Measurements from ENCODE around the gene CA10.

The CA10 gene

GRCh38 chr17:51645056-51645455 lies 513.5 kb downstream of the CA10 start (continued):
- no peak for TF ChIP-seq ISL1 (CRISPR knock-in tag; IDR thresholded peaks at IDR 0.05)

GRCh38 chr17:51643702-51644490 lies 514.6 kb downstream of the CA10 start:
- TF ChIP-seq PPARA (CRISPR knock-in tag; IDR thresholded peaks at IDR 0.05; ENCODE audit: borderline replicate concordance) (no peak), GLIS3 (CRISPR knock-in tag; IDR thresholded peaks at IDR 0.05) (no peak), ZNF70 (CRISPR knock-in tag; IDR thresholded peaks at IDR 0.05) (no peak), OSR1 (CRISPR knock-in tag; IDR thresholded peaks at IDR 0.05) (no peak), CSRNP3 (CRISPR knock-in tag; IDR thresholded peaks at IDR 0.05) (no peak), SNAI2 (CRISPR knock-in tag; IDR thresholded peaks at IDR 0.05) (no peak)
- ATAC-seq, result no peak

GRCh38 chr17:51642029-51642428 lies 516.5 kb downstream of the CA10 start:
- no peak for TF ChIP-seq GLIS3 (CRISPR knock-in tag; IDR thresholded peaks at IDR 0.05)

GRCh38 chr17:51640108-51640622 lies 518.3 kb downstream of the CA10 start:
- no peak for ATAC-seq
- TF ChIP-seq TOX (CRISPR knock-in tag; IDR thresholded peaks at IDR 0.05; ENCODE audit: borderline replicate concordance), result no peak
- TF ChIP-seq BACH2 (CRISPR knock-in tag; IDR thresholded peaks at IDR 0.05; ENCODE audit: borderline replicate concordance), result no peak
- no peak for TF ChIP-seq CREB5 (CRISPR knock-in tag; IDR thresholded peaks at IDR 0.05; ENCODE audit: low read depth)
- TF ChIP-seq ISL1 (CRISPR knock-in tag; IDR thresholded peaks at IDR 0.05), result no peak
- no peak for TF ChIP-seq TSHZ2 (CRISPR knock-in tag; IDR thresholded peaks at IDR 0.05)
- TF ChIP-seq TCF4 (CRISPR knock-in tag; IDR thresholded peaks at IDR 0.05; ENCODE audit: borderline replicate concordance), result no peak
- TF ChIP-seq RARB (CRISPR knock-in tag; IDR thresholded peaks at IDR 0.05), result no peak
- TF ChIP-seq ZNF70 (CRISPR knock-in tag; IDR thresholded peaks at IDR 0.05), result no peak
- TF ChIP-seq ZFP30 (CRISPR knock-in tag; IDR thresholded peaks at IDR 0.05), result no peak
- no peak for TF ChIP-seq CSRNP3 (CRISPR knock-in tag; IDR thresholded peaks at IDR 0.05)
- no peak for TF ChIP-seq SNAI2 (CRISPR knock-in tag; IDR thresholded peaks at IDR 0.05)
- TF ChIP-seq PATZ1 (CRISPR knock-in tag; IDR thresholded peaks at IDR 0.05; ENCODE audit: borderline replicate concordance), result no peak
- TF ChIP-seq POU6F1 (CRISPR knock-in tag; IDR thresholded peaks at IDR 0.05; ENCODE audit: borderline replicate concordance, low read depth), result no peak
- TF ChIP-seq ARNTL (CRISPR knock-in tag; IDR thresholded peaks at IDR 0.05; ENCODE audit: borderline replicate concordance, low read depth), result no peak
- TF ChIP-seq CSDC2 (CRISPR knock-in tag; IDR thresholded peaks at IDR 0.05), result no peak
- TF ChIP-seq ZFP3 (CRISPR knock-in tag; IDR thresholded peaks at IDR 0.05), result no peak
- no peak for TF ChIP-seq ZC3H10 (CRISPR knock-in tag; IDR thresholded peaks at IDR 0.05)
- TF ChIP-seq PPARA (CRISPR knock-in tag; IDR thresholded peaks at IDR 0.05; ENCODE audit: borderline replicate concordance), result no peak
- TF ChIP-seq ZNF565 (CRISPR knock-in tag; conservative IDR thresholded peaks at IDR 0.05; ENCODE audit: low read depth), result no peak
- no peak for TF ChIP-seq GLIS3 (CRISPR knock-in tag; IDR thresholded peaks at IDR 0.05)

More at GRCh38 chr17:51642029-51642428, 516.5 kb downstream of the CA10 start:
- ATAC-seq, result no peak
